Gastroesophageal sphincter (tissue), 4 donors: ENCODE results near the gene SELENOV. TPM values are rescaled to one million over a fixed set of nuclear protein-coding genes. Genes with fewer than 3 reads are reported as not detected.
A peak's percentile ranks its signal among the peaks of the same experiment; 100 is the strongest.

Source experiments
- ATAC-seq: fragments of 150-250 bp; one replicate; pipeline ENCODE4 v1.9.1; 2016; ENCODE audit warnings: mild to moderate bottlenecking, moderate library complexity
- H3K27ac ChIP-seq, 4 donors: fragments of 200-600 bp; sonication (generic) in 3 of 4; 1 replicate in 3 of 4; 2 replicates in 1 of 4; pipeline ENCODE4 v1.5.1; 2016 to 2019
- H3K27me3 ChIP-seq: fragments of 200-600 bp; sonication (generic); one replicate; pipeline ENCODE4 v1.5.1; 2019
- H3K36me3 ChIP-seq, 2 donors: fragments of 200-600 bp; sonication (generic); one replicate each; pipeline ENCODE4 v1.5.1; 2019; ENCODE audit warnings: control low read depth in 1 of 2
- H3K4me1 ChIP-seq, 3 donors: fragments of 200-600 bp; sonication (generic); 1 replicate in 2 of 3; 2 replicates in 1 of 3; pipeline ENCODE4 v1.5.1; 2016 to 2019; ENCODE audit warnings: control low read depth in 2 of 3
- H3K4me3 ChIP-seq, 2 donors: fragments of 200-600 bp; sonication (generic); one replicate each; pipeline ENCODE4 v1.5.1; 2019; ENCODE audit warnings: mild to moderate bottlenecking in 1 of 2, moderate library complexity in 1 of 2
- H3K9me3 ChIP-seq, 3 donors: fragments of 200-600 bp; sonication (generic); one replicate each; pipeline ENCODE4 v1.5.1; 2017 to 2019; ENCODE audit warnings: control low read depth in 2 of 3
- CTCF ChIP-seq, 4 experiments: fragments of 200-600 bp in 2 of 4; fragments of 450-650 bp in 2 of 4; sonication (generic) in 1 of 4; IDR thresholded peaks; one replicate each; pipeline ENCODE4 v1.5.1; 2017 to 2019; ENCODE audit warnings: antibody characterized with exemption in 4 of 4, mild to moderate bottlenecking in 2 of 4, moderate library complexity in 2 of 4
- EP300 ChIP-seq: sonication (generic); formaldehyde crosslinking; IDR thresholded peaks from one replicate; pipeline ENCODE4 v1.6.1; 2017; ENCODE audit warnings: antibody characterized with exemption, mild to moderate bottlenecking
- POLR2A ChIP-seq, 2 donors: fragments of 450-650 bp; IDR thresholded peaks; one replicate each; pipeline ENCODE4 v1.6.1; 2017; ENCODE audit warnings: antibody characterized with exemption in 2 of 2, mild to moderate bottlenecking in 2 of 2, moderate library complexity in 1 of 2
- POLR2AphosphoS5 ChIP-seq: sonication (generic); formaldehyde crosslinking; IDR thresholded peaks from one replicate; pipeline ENCODE4 v1.6.1; 2017; ENCODE audit warnings: antibody characterized with exemption
- WGBS, 2 donors: methylation state at CpG; one replicate each; pipeline ENCODE4 v1.1.5; 2018; ENCODE audit warnings: low coverage in 1 of 2; 5-methylcytosine and 5-hydroxymethylcytosine counted together
- total RNA-seq, 4 donors: library from RNA; depleted of rRNA; stranded (reverse); fragments of >200 nt; gene quantifications; one replicate each; pipeline ENCODE4 v1.1.0, GENCODE V29; 2016

SELENOV gene, protein sequence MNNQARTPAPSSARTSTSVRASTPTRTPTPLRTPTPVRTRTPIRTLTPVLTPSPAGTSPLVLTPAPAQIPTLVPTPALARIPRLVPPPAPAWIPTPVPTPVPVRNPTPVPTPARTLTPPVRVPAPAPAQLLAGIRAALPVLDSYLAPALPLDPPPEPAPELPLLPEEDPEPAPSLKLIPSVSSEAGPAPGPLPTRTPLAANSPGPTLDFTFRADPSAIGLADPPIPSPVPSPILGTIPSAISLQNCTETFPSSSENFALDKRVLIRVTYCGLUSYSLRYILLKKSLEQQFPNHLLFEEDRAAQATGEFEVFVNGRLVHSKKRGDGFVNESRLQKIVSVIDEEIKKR
- total RNA-seq: not detected

GRCh38 chr19:39514840-39515550 lies at the start of gene SELENOV:
SELENOV (plus strand) TSS chr19:39515139; CDS start chr19:39515213, 74 bp downstream.
- Histone ChIP-seq H3K27ac (no peak within 1 kb of the TSS), H3K4me1 (peaks cover 0 to 21% (median 15%) of the 10 kb centered on the region in 3 donors), H3K27me3 (peaks cover 70% of the 10 kb centered on the region), H3K4me3 (peak within 1 kb of the TSS; percentile 2 to 51), H3K36me3 (no peaks in the 10 kb centered on the region), H3K9me3 (no peaks in the 10 kb centered on the region)
- WGBS, 2 donors: 0 to 2% methylated on average over 3 to 9 of the region's 56 CpGs
- peak; percentile 51 for ATAC-seq
- TF ChIP-seq CTCF (IDR thresholded peaks at IDR 0.05) (no peak), POLR2A (IDR thresholded peaks at IDR 0.05) (no peak), POLR2AphosphoS5 (no peak), EP300 (no peak)

DNA sequence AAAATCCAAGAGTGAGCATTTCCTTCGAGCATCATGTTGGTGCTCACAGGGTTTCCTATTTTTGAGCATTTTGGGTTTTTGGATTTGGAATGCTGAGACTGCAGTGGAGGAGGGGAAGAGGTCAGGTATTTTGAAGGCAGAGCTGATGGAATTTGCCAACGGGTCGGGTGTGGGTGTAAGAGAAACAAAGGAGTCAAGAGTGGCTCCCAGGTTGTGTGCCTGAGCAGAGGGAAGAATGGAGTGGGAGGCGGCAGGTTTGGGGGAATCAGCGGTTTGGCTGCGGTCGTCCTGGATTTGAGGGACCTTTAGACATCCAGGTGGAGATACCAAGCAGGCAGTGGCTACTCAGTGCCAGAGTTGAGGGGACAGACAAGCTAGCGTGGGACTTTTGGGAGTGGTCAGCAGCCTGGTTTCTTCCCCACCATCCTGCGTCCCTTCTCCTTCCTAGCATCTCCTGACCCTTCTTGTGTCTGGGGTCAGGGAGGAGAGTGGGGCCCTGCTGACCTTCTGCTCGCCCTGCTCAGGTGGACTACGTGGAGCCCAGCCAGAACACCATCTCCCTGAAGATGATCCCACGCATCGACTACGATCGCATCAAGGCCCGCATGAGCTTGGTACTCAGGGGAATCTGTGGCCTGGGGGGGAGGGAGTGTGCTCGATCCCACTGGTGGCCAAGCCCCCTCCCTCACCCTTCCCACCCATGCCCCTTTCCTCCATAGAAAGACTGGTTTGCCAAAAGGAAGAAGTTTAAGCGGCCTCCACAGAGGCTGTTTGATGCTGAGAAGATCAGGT lies 48.8 kb upstream of the SELENOV start:
- peaks cover 0 to 95% of the 10 kb centered on the region in 2 donors for H3K36me3 ChIP-seq

DNA sequence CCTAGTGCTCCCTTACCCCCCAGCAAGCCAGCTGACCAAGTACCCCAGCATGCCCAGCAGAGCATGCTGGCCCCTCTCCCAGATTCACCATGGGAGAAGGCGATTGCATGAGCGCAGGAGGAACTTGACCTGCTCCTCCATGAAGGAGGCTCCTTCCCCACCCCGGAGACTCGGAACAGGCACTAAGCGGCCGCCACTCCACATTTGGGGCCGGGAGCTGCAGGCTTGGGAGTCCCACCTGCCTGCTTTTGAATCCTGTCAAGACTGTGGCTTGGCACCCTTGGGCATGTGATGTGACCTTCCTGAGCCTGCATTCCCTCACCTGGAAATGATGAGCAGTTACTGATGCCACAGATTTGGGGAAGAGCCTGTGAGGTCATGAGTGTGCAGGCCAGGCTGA lies 47.0 kb upstream of the SELENOV start:
- Histone ChIP-seq H3K27me3 (no peaks in the 10 kb centered on the region), H3K4me1 (no peaks in the 10 kb centered on the region), H3K9me3 (no peaks in the 10 kb centered on the region), H3K27ac (no peak overlapping the region), H3K36me3 (peaks cover 0 to 97% of the 10 kb centered on the region in 2 donors), H3K4me3 (no peak overlapping the region)
- WGBS, 2 donors: no CpG with 5 or more reads among the region's 7 CpGs
- TF ChIP-seq POLR2A (IDR thresholded peaks at IDR 0.05): no peak
- TF ChIP-seq POLR2AphosphoS5: no peak
- no peak for TF ChIP-seq CTCF (IDR thresholded peaks at IDR 0.05)
- TF ChIP-seq EP300: no peak
- no peak for ATAC-seq

More for the DNA sequence above, 48.8 kb upstream of the SELENOV start:
- whole genome bisulfite sequencing, 2 donors: 87 to 90% methylated on average over 9 to 11 of the region's 18 CpGs
- ATAC-seq: no peak
- H3K4me1 ChIP-seq: no peaks in the 10 kb centered on the region
- no peaks in the 10 kb centered on the region for H3K27me3 ChIP-seq
- no peaks in the 10 kb centered on the region for H3K9me3 ChIP-seq
- H3K27ac ChIP-seq: no peak overlapping the region
- TF ChIP-seq EP300 (no peak), POLR2A (IDR thresholded peaks at IDR 0.05) (no peak), CTCF (IDR thresholded peaks at IDR 0.05) (no peak), POLR2AphosphoS5 (no peak)
- H3K4me3 ChIP-seq: no peak overlapping the region

DNA sequence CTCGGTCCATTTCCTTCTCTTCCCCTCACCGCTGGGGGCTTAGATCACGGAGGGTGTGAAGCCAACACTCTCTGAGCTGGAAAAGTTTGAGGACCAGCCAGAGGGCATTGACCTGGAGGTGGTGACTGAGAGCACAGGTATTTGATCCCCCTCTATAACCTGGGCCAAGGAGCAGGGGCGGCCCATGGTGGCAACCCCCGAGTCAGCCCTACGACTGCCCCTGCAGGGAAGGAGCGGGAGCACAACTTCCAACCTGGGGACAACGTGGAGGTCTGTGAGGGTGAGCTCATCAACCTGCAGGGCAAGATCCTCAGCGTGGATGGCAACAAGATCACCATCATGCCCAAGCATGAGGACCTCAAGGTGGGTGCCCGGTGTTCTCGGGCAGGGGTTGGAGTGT lies 45.9 kb upstream of the SELENOV start:
- WGBS, 2 donors: 90% methylated on average over 2 of the region's 11 CpGs; no CpG with 5 or more reads in 1 of the 2 donors
- TF ChIP-seq CTCF (IDR thresholded peaks at IDR 0.05) (no peak), EP300 (no peak), POLR2A (IDR thresholded peaks at IDR 0.05) (no peak), POLR2AphosphoS5 (no peak)

More for the DNA sequence above, 45.9 kb upstream of the SELENOV start:
- Histone ChIP-seq H3K4me1 (no peaks in the 10 kb centered on the region), H3K9me3 (no peaks in the 10 kb centered on the region), H3K27me3 (no peaks in the 10 kb centered on the region), H3K4me3 (no peak overlapping the region), H3K27ac (no peak overlapping the region), H3K36me3 (peaks cover 0 to 100% of the 10 kb centered on the region in 2 donors)
- ATAC-seq: no peak
